Lower lobe of right lung (tissue), 2 donors: ENCODE data around the gene IGFBP5. TPM values are rescaled to one million over a fixed set of nuclear protein-coding genes. Genes with fewer than 3 reads are reported as not detected.

Experiments used
- ATAC-seq, 2 donors: fragments of 200-7000 bp; cut with Tn5 transposase; one replicate each; pipeline ENCODE4 v1.9.1; 2020 to 2022; ENCODE audit warnings: mild to moderate bottlenecking in 2 of 2, moderate library complexity in 2 of 2
- DNase-seq: peaks from one replicate; pipeline ENCODE4 v3.0.0-alpha.2; 2020
- H3K27ac ChIP-seq: fragments of 200-600 bp; one replicate; pipeline ENCODE4 v1.8.0; 2022
- H3K27me3 ChIP-seq: fragments of 200-600 bp; one replicate; pipeline ENCODE4 v1.8.0; 2022; ENCODE audit warnings: low read depth
- H3K36me3 ChIP-seq: fragments of 200-600 bp; one replicate; pipeline ENCODE4 v1.8.0; 2022; ENCODE audit warnings: mild to moderate bottlenecking
- H3K4me1 ChIP-seq: fragments of 200-600 bp; one replicate; pipeline ENCODE4 v1.8.0; 2022
- H3K4me3 ChIP-seq: fragments of 200-600 bp; one replicate; pipeline ENCODE4 v1.8.0; 2022; ENCODE audit warnings: mild to moderate bottlenecking
- H3K9me3 ChIP-seq: fragments of 200-600 bp; one replicate; pipeline ENCODE4 v1.8.0; 2022
- intact Hi-C: fragments of 100-400 bp; cut with DNase I; formaldehyde crosslinking; loops from one replicate; pipeline ENCODE4 v1.11.0; 2022
- total RNA-seq: library from RNA; stranded (reverse); fragmentation: NEBNext Ultra II Directional; extraction: Animal tissue kit (Norgen Biotek cat#: 25700); gene quantifications from one replicate; pipeline ENCODE4 v1.2.1, GENCODE V29; 2021
- TF ChIP-seq, protein P1 (sequence below): fragments of 200-600 bp; IDR thresholded peaks from one replicate; pipeline ENCODE4 v1.8.0; 2022; ENCODE audit warnings: antibody characterized with exemption, mild to moderate bottlenecking
- donor health status: DM: no; HTN: yes; CAD: no; lungs with severe emphysema.

IGFBP5 gene
- total RNA-seq, 1 donor from 2014 or later: 145 TPM

DNA sequence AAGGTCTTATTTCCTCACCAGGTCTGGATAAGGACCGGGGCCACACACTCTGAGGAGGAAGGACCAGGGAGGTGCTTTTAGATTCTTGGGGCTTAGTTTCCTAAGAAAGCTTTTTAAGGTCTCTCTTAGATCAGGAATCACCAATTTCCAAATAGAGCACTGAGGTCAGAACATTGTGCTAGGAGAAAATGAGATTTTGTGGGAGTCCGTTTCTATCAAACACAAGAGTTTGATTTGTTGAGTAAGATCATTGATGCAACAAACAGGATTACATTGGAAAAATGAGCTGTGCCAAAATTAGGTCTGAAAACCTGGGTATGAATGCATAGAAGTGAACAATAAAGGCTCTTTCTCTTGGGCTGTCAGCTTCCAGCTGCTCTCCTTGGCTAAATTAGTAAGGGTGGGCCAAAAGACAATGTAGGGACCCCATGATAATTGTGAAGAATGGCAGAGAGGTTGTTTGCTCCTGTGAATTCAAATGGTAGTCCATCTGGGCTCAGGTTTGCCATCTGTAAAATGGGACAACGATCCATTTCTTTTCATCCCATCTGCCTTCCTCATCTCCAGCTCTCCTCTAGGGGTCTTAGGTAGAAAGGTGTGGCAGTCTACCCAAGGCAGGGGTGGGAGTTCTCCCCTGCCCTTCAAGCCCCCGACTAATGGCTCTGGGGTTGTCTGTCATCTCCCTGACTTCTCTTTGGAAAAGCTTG, 42.1 kb downstream of the IGFBP5 start:
- TF ChIP-seq, protein P1, sequence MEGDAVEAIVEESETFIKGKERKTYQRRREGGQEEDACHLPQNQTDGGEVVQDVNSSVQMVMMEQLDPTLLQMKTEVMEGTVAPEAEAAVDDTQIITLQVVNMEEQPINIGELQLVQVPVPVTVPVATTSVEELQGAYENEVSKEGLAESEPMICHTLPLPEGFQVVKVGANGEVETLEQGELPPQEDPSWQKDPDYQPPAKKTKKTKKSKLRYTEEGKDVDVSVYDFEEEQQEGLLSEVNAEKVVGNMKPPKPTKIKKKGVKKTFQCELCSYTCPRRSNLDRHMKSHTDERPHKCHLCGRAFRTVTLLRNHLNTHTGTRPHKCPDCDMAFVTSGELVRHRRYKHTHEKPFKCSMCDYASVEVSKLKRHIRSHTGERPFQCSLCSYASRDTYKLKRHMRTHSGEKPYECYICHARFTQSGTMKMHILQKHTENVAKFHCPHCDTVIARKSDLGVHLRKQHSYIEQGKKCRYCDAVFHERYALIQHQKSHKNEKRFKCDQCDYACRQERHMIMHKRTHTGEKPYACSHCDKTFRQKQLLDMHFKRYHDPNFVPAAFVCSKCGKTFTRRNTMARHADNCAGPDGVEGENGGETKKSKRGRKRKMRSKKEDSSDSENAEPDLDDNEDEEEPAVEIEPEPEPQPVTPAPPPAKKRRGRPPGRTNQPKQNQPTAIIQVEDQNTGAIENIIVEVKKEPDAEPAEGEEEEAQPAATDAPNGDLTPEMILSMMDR: no peak

DNA sequence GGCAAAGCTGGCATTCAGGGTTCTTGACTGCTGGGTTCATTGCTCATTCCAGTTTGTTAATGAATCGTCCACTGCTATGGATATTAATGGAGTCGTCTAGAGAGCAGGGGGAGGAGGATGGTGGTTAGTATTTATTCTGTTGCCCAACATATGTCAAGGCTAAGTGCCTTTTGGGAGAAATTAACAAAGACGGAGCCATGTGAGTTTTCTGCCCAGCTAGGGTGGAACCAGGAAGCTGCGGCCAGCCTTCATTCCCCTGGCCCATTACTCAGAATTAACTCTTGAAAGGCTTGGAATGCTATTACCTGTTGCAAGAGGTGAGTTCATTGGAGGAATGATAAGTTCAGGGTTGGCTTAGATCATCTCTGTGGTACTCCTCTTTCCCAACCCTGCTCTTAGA, 42.8 kb downstream of the IGFBP5 start:
- Histone ChIP-seq H3K27ac (no peak overlapping the region), H3K9me3 (no peaks in the 10 kb centered on the region), H3K36me3 (no peaks in the 10 kb centered on the region), H3K27me3 (no peaks in the 10 kb centered on the region), H3K4me1 (no peaks in the 10 kb centered on the region), H3K4me3 (no peak overlapping the region)
- ATAC-seq (no peak), DNase-seq (no peak)
- intact Hi-C loops: no loop called here
- TF ChIP-seq, protein P1: no peak

More for the DNA sequence above, 42.1 kb downstream of the IGFBP5 start:
- no peaks in the 10 kb centered on the region for H3K9me3 ChIP-seq
- intact Hi-C loops: no loop called here
- no peak overlapping the region for H3K27ac ChIP-seq
- H3K4me1 ChIP-seq: no peaks in the 10 kb centered on the region
- ATAC-seq (no peak), DNase-seq (no peak)
- no peaks in the 10 kb centered on the region for H3K36me3 ChIP-seq
- H3K27me3 ChIP-seq: no peaks in the 10 kb centered on the region
- no peak overlapping the region for H3K4me3 ChIP-seq

DNA sequence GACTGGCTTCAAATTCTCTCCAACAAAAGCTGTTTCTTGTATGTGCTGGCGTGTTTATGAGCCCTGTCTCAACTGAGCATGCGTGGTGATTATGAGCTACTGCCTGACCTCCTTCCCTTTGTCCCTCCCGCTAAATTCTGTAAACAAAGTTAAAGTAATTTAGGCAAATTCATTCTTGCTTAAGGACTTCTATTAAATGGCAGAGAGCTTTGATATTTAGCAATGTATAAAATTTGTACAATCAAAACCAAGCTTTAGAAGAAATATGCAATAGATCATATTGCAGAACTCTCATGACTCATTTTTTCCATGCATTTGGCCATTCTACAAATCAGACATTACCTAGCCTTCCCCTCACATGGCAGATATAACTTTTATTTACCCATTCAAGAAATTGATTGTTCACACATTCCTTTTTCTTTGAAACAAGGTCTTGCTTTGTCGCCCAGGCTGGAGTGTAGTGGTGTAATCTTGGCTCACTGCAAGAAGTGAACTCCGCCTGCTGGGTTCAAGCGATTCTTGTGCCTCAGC, 43.9 kb downstream of the IGFBP5 start:
- Histone ChIP-seq H3K36me3 (no peaks in the 10 kb centered on the region), H3K27ac (no peak overlapping the region), H3K27me3 (no peaks in the 10 kb centered on the region), H3K9me3 (no peaks in the 10 kb centered on the region), H3K4me3 (no peak overlapping the region), H3K4me1 (no peaks in the 10 kb centered on the region)
- no peak for DNase-seq
- TF ChIP-seq, protein P1: no peak
- ATAC-seq: no peak
- intact Hi-C loops: no loop called here

DNA sequence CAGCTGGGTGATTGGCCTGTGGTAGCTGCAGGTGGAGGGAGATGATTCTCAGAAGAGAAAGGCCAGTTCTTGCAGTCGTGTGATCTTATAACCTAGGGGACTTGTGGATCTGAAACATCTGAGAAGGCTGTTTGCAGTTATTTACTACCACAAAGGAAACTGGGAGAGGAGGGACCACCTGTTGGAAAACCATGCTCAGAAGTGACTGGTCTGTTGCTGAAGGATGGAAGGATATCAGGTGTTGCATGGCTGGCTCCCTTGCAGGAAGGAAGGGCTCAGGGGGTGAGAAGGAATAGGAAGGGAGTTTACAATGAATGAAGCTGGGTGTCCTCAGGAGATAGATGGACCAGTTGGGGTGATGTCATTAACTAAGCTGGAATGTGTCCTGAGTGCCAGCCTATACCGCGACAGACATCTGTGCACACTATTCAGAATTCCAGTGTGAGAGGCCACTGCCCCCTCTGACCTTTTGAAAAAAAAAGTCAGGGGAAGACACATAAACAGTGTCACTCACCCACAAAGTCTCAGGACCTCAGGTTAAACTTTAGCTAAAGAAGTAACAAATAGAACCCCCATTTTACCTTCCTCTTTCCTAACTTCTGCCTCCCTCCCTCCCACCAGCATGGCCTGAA, 44.6 kb downstream of the IGFBP5 start:
- intact Hi-C loops: no loop called here
- no peaks in the 10 kb centered on the region for H3K27me3 ChIP-seq
- DNase-seq (no peak), ATAC-seq (no peak)
- no peaks in the 10 kb centered on the region for H3K36me3 ChIP-seq
- no peak overlapping the region for H3K27ac ChIP-seq
- TF ChIP-seq, protein P1: no peak
- no peak overlapping the region for H3K4me3 ChIP-seq
- H3K4me1 ChIP-seq: no peaks in the 10 kb centered on the region
- H3K9me3 ChIP-seq: no peaks in the 10 kb centered on the region

DNA sequence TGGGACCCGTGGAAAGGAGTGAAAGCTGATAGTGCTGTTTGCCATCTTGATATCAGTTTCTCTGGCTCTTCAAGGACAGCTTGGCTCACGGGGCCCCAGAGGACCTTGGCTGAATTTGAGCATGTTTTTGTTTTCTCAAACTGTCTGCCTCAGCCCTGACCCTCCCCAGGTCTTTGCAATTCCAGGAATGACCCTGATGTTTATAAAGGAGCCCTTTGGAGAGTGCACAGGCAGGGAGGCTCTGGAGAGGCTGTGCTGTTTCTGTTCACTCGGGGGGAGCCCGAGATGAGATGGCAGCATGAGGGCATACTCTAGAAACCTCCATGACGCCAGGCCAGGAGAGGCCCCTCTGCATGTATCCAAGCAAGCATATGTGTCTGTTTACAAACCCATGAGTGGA, 45.8 kb downstream of the IGFBP5 start:
- Histone ChIP-seq H3K36me3 (no peaks in the 10 kb centered on the region), H3K27ac (no peak overlapping the region), H3K9me3 (no peaks in the 10 kb centered on the region), H3K4me3 (no peak overlapping the region), H3K27me3 (no peaks in the 10 kb centered on the region), H3K4me1 (peaks cover 3% of the 10 kb centered on the region)
- DNase-seq (no peak), ATAC-seq (no peak)
- intact Hi-C loops: no loop called here
- TF ChIP-seq, protein P1: no peak
